HepG2 (cell line): ENCODE data around the gene RPTOR. TPM values are rescaled to one million over a fixed set of nuclear protein-coding genes. Genes with fewer than 3 reads are reported as not detected.
A peak's percentile ranks its signal among the peaks of the same experiment; 100 is the strongest.

Experiments
- AGO2 ChIP-seq: fragments of 200-400 bp; formaldehyde crosslinking; optimal IDR thresholded peaks from 2 replicates; pipeline ENCODE3; 2017; ENCODE audit warnings: mild to moderate bottlenecking, low read depth, low read length, moderate library complexity
- ATM ChIP-seq: fragments of 450-650 bp; IDR thresholded peaks from 2 replicates; pipeline ENCODE4 v1.7.1; 2017; ENCODE audit warnings: mild to moderate bottlenecking, borderline replicate concordance
- ATRX ChIP-seq: sonication (generic); formaldehyde crosslinking; IDR thresholded peaks from 2 replicates; pipeline ENCODE4 v1.4.0; 2020; ENCODE audit warnings: missing genetic modification reagents, borderline replicate concordance
- DR1 ChIP-seq: sonication (generic); formaldehyde crosslinking; IDR thresholded peaks from 2 replicates; pipeline ENCODE4 v1.8.0; 2021; ENCODE audit warnings: mild to moderate bottlenecking, missing genetic modification reagents, inconsistent platforms
- HNF1B ChIP-seq: sonication (generic); formaldehyde crosslinking; IDR thresholded peaks from 2 replicates; pipeline ENCODE4 v1.5.1; 2020; ENCODE audit warnings: mild to moderate bottlenecking, moderate library complexity, missing genetic modification reagents
- HNRNPL ChIP-seq: fragments of 200-400 bp; formaldehyde crosslinking; IDR thresholded peaks from 2 replicates; pipeline ENCODE4 v1.6.1; 2017; ENCODE audit warnings: mild to moderate bottlenecking, low read depth, low read length
- KAT8 ChIP-seq: IDR thresholded peaks from 2 replicates; pipeline ENCODE4 v1.6.1; 2016; ENCODE audit warnings: missing genetic modification reagents, missing compliant biosample characterization
- MAX ChIP-seq: IDR thresholded peaks from 2 replicates; pipeline ENCODE4 v1.6.1; 2012; ENCODE audit warnings: inconsistent platforms
- NFE2 ChIP-seq: sonication (generic); formaldehyde crosslinking; IDR thresholded peaks from 2 replicates; pipeline ENCODE4 v1.4.0; 2020; ENCODE audit warnings: missing genetic modification reagents
- NR2C2 ChIP-seq: sonication (generic); formaldehyde crosslinking; IDR thresholded peaks from 2 replicates; pipeline ENCODE4 v1.4.0; 2020; ENCODE audit warnings: missing genetic modification reagents, mild to moderate bottlenecking, moderate library complexity, borderline replicate concordance
- NR2F6 ChIP-seq, 2 experiments: IDR thresholded peaks; 2 replicates each; pipeline ENCODE4 v1.6.1; 2016; ENCODE audit warnings: antibody characterized with exemption in 1 of 2, mild to moderate bottlenecking in 1 of 2
- RARG ChIP-seq: sonication (generic); formaldehyde crosslinking; IDR thresholded peaks from 2 replicates; pipeline ENCODE4 v1.4.0; 2020; ENCODE audit warnings: low read depth, mild to moderate bottlenecking, missing genetic modification reagents
- RFX3 ChIP-seq: IDR thresholded peaks from 2 replicates; pipeline ENCODE4 v1.6.1; 2016; ENCODE audit warnings: missing biosample characterization, missing genetic modification reagents
- SOX13 ChIP-seq, 3 experiments: fragments of 450-650 bp in 1 of 3; sonication (generic) in 1 of 3; formaldehyde crosslinking in 1 of 3; IDR thresholded peaks in 2 of 3; conservative IDR thresholded peaks in 1 of 3; 2 replicates each; pipeline versions ENCODE4 v1.5.0 to v1.6.1; 2016 to 2020; ENCODE audit warnings: antibody characterized with exemption in 1 of 3, mild to moderate bottlenecking in 1 of 3, missing compliant biosample characterization in 1 of 3, missing genetic modification reagents in 1 of 3, moderate library complexity in 1 of 3
- TAF1 ChIP-seq: sonication (generic); formaldehyde crosslinking; IDR thresholded peaks from 2 replicates; pipeline ENCODE4 v1.4.0; 2020; ENCODE audit warnings: missing genetic modification reagents
- THAP11 ChIP-seq: IDR thresholded peaks from 2 replicates; pipeline ENCODE4 v1.6.1; 2016; ENCODE audit warnings: missing biosample characterization, missing genetic modification reagents
- YY1 ChIP-seq: IDR thresholded peaks from 2 replicates; pipeline ENCODE4 v1.6.1; 2011; ENCODE audit warnings: low read length, low read depth, moderate library complexity, mild to moderate bottlenecking; ENCODE audit not compliant: insufficient read depth, insufficient replicate concordance
- ZBTB7A ChIP-seq: sonication (generic); formaldehyde crosslinking; IDR thresholded peaks from 2 replicates; pipeline ENCODE4 v1.8.0; 2022; ENCODE audit warnings: mild to moderate bottlenecking, missing genetic modification reagents
- ZFY ChIP-seq: sonication (generic); formaldehyde crosslinking; IDR thresholded peaks from 2 replicates; pipeline ENCODE4 v1.4.0; 2020; ENCODE audit warnings: missing genetic modification reagents
- ZHX1 ChIP-seq: sonication (generic); formaldehyde crosslinking; IDR thresholded peaks from 2 replicates; pipeline ENCODE4 v1.8.1; 2022; ENCODE audit warnings: low read depth, mild to moderate bottlenecking, missing genetic modification reagents
- ZNF121 ChIP-seq: sonication (generic); formaldehyde crosslinking; IDR thresholded peaks from 2 replicates; pipeline ENCODE4 v1.5.0; 2020; ENCODE audit warnings: mild to moderate bottlenecking, missing genetic modification reagents
- ZNF558 ChIP-seq: sonication (generic); formaldehyde crosslinking; IDR thresholded peaks from 2 replicates; pipeline ENCODE4 v1.9.0; 2022; ENCODE audit warnings: mild to moderate bottlenecking, missing genetic modification reagents, borderline replicate concordance
- ZNF567 ChIP-seq: sonication (generic); formaldehyde crosslinking; IDR thresholded peaks from 2 replicates; pipeline ENCODE4 v1.8.1; 2023; ENCODE audit warnings: mild to moderate bottlenecking, missing genetic modification reagents, borderline replicate concordance
- ZNF773 ChIP-seq: sonication (generic); formaldehyde crosslinking; IDR thresholded peaks from 2 replicates; pipeline ENCODE4 v1.4.0; 2020; ENCODE audit warnings: missing genetic modification reagents, borderline replicate concordance
- ZNF891 ChIP-seq: sonication (generic); formaldehyde crosslinking; IDR thresholded peaks from 2 replicates; pipeline ENCODE4 v1.5.0; 2020; ENCODE audit warnings: mild to moderate bottlenecking, missing genetic modification reagents
- ZSCAN20 ChIP-seq: sonication (generic); formaldehyde crosslinking; IDR thresholded peaks from 2 replicates; pipeline ENCODE4 v1.4.0; 2020; ENCODE audit warnings: missing genetic modification reagents, mild to moderate bottlenecking, borderline replicate concordance
- polyA plus RNA-seq, 8 experiments: library from polyadenylated mRNA; depleted of rRNA in 3 of 8; stranded (reverse) in 7 of 8; unstranded in 1 of 8; fragments of >200 nt; fragmentation: Illumina TruSeq in 4 of 8; extraction: Trizol in 4 of 8; gene quantifications; 2 replicates each; pipeline versions ENCODE4 v1.2.1 to v1.2.3, GENCODE V29; 2011 to 2016; ENCODE audit warnings: low read depth in 4 of 8, missing spikeins in 1 of 8, mixed read lengths in 1 of 8; ENCODE audit not compliant: insufficient read depth in 1 of 8
- total RNA-seq, 5 experiments: library from RNA; depleted of rRNA; stranded (reverse); fragments of >200 nt; fragmentation: Illumina TruSeq; extraction: Trizol; gene quantifications; 2 replicates each; pipeline ENCODE4 v1.2.3, GENCODE V29; 2016; ENCODE audit warnings: low read depth in 1 of 5

Gene RPTOR
- total and polyA plus RNA-seq, 2 of the 13 experiments (the other 11 are each of a cell fraction or from before 2014, with no cell fraction given) = 6.6 to 25.3 TPM

GRCh38 chr17:80694085-80694991 is 149.7 kb downstream of the RPTOR start (continued):
- TF ChIP-seq ZNF891 (no peak), ZNF121 (CRISPR knock-in tag) (no peak), SOX13 (IDR thresholded peaks at IDR 0.05) (no peak), SOX13 (CRISPR knock-in tag; conservative IDR thresholded peaks at IDR 0.05 in 1 of 2, IDR thresholded peaks at IDR 0.05 in 1 of 2) (no peak), ZHX1 (CRISPR knock-in tag) (no peak), YY1 (no peak), AGO2 (no peak), HNRNPL (peak; percentile 78), ATM (no peak), RFX3 (CRISPR knock-in tag) (no peak), MAX (0 out of 2 replicates have a peak, but pooled peaks have one; percentile 9), ZNF558 (CRISPR knock-in tag) (0 out of 2 replicates have a peak, but pooled peaks have one; percentile 45), HNF1B (CRISPR knock-in tag) (no peak), ZSCAN20 (CRISPR knock-in tag) (no peak), THAP11 (CRISPR knock-in tag) (no peak), RARG (CRISPR knock-in tag) (no peak), TAF1 (no peak), NR2C2 (CRISPR knock-in tag) (no peak), KAT8 (CRISPR knock-in tag) (no peak), ZNF567 (CRISPR knock-in tag) (no peak), DR1 (CRISPR knock-in tag) (no peak), ZFY (CRISPR knock-in tag) (no peak), NFE2 (CRISPR knock-in tag) (no peak), NR2F6 (IDR thresholded peaks at IDR 0.05) (peak; percentile 57), NR2F6 (CRISPR knock-in tag; IDR thresholded peaks at IDR 0.05) (no peak), ZBTB7A (no peak), ATRX (CRISPR knock-in tag) (no peak), ZNF773 (CRISPR knock-in tag) (no peak)
